H9 (cell line): ENCODE results near the gene BPIFB1. TPM values are rescaled to one million over a fixed set of nuclear protein-coding genes. Genes with fewer than 3 reads are reported as not detected.

Experiments
- DNase-seq: peaks from one replicate; pipeline ENCODE4 v3.0.0-alpha.2; 2017
- H2AFZ ChIP-seq: one replicate; pipeline ENCODE4 v1.6.1; 2013; ENCODE audit warnings: mild to moderate bottlenecking, low read length, control low read depth, moderate library complexity
- H2AK5ac ChIP-seq: 2 replicates; pipeline ENCODE4 v1.6.1; 2013; ENCODE audit warnings: low read length, control low read depth, mixed read lengths; ENCODE audit not compliant: insufficient read length
- H2BK120ac ChIP-seq: one replicate; pipeline ENCODE4 v1.6.1; 2013; ENCODE audit warnings: low read depth, mild to moderate bottlenecking, low read length, control low read depth, inconsistent platforms; ENCODE audit not compliant: poor library complexity, severe bottlenecking
- H2BK12ac ChIP-seq: 2 replicates; pipeline ENCODE4 v1.6.1; 2013; ENCODE audit warnings: low read length, control low read depth, mixed read lengths, low read depth; ENCODE audit not compliant: insufficient read length
- H2BK15ac ChIP-seq: 2 replicates; pipeline ENCODE4 v1.6.1; 2013; ENCODE audit warnings: low read depth, low read length, control low read depth
- H2BK20ac ChIP-seq: one replicate; pipeline ENCODE4 v1.6.1; 2013; ENCODE audit warnings: low read depth, mild to moderate bottlenecking, low read length, control low read depth, inconsistent platforms; ENCODE audit not compliant: poor library complexity, severe bottlenecking
- H2BK5ac ChIP-seq: 2 replicates; pipeline ENCODE4 v1.6.1; 2013; ENCODE audit warnings: low read length, control low read depth, mixed read lengths; ENCODE audit not compliant: insufficient read length
- H3K14ac ChIP-seq: 2 replicates; pipeline ENCODE4 v1.6.1; 2013; ENCODE audit warnings: low read length, control low read depth; ENCODE audit not compliant: insufficient read depth
- H3K18ac ChIP-seq: 2 replicates; pipeline ENCODE4 v1.6.1; 2013; ENCODE audit warnings: low read depth, mild to moderate bottlenecking, mixed read lengths, low read length, control low read depth; ENCODE audit not compliant: insufficient read length
- H3K23ac ChIP-seq: 2 replicates; pipeline ENCODE4 v1.6.1; 2013; ENCODE audit warnings: low read length, control low read depth, mixed read lengths, low read depth; ENCODE audit not compliant: insufficient read length
- H3K23me2 ChIP-seq: 2 replicates; pipeline ENCODE4 v1.6.1; 2013; ENCODE audit warnings: low read depth, mild to moderate bottlenecking, mixed read lengths, low read length, control low read depth; ENCODE audit not compliant: insufficient read length, poor library complexity, severe bottlenecking
- H3K27ac ChIP-seq: 2 replicates; pipeline ENCODE4 v1.5.1; 2013; ENCODE audit warnings: low read length, control low read depth, mixed read lengths, low read depth; ENCODE audit not compliant: insufficient read length
- H3K27me3 ChIP-seq: 2 replicates; pipeline ENCODE4 v1.6.1; 2013; ENCODE audit warnings: low read length, control low read depth, inconsistent platforms; ENCODE audit not compliant: insufficient read depth
- H3K4ac ChIP-seq: 2 replicates; pipeline ENCODE4 v1.6.1; 2013; ENCODE audit warnings: low read depth, mild to moderate bottlenecking, control low read depth, inconsistent platforms, low read length, moderate library complexity
- H3K4me1 ChIP-seq: 2 replicates; pipeline ENCODE4 v1.6.1; 2013; ENCODE audit warnings: low read length, control low read depth, inconsistent platforms; ENCODE audit not compliant: insufficient read depth
- H3K4me2 ChIP-seq: 2 replicates; pipeline ENCODE4 v1.6.1; 2013; ENCODE audit warnings: low read length, control low read depth, mixed read lengths; ENCODE audit not compliant: insufficient read length, insufficient read depth
- H3K56ac ChIP-seq: 2 replicates; pipeline ENCODE4 v1.6.1; 2013; ENCODE audit warnings: low read depth, mild to moderate bottlenecking, mixed read lengths, low read length, control low read depth; ENCODE audit not compliant: insufficient read length
- H3K79me1 ChIP-seq: 2 replicates; pipeline ENCODE4 v1.6.1; 2013; ENCODE audit warnings: low read depth, mild to moderate bottlenecking, moderate library complexity, low read length, control low read depth, inconsistent platforms; ENCODE audit not compliant: insufficient read depth, poor library complexity, severe bottlenecking
- H3K79me2 ChIP-seq: 2 replicates; pipeline ENCODE4 v1.6.1; 2013; ENCODE audit warnings: low read length, control low read depth, inconsistent platforms; ENCODE audit not compliant: insufficient read depth
- H3K9ac ChIP-seq: 2 replicates; pipeline ENCODE4 v1.6.1; 2013; ENCODE audit warnings: low read length, control low read depth, mixed read lengths; ENCODE audit not compliant: insufficient read length; ENCODE audit errors: extremely low read depth
- H3K9me3 ChIP-seq: one replicate; pipeline ENCODE4 v1.6.1; 2013; ENCODE audit warnings: low read depth, low read length, inconsistent platforms; ENCODE audit not compliant: control insufficient read depth
- H3T11ph ChIP-seq: one replicate; pipeline ENCODE4 v1.6.1; 2013; ENCODE audit warnings: mild to moderate bottlenecking, low read length, control low read depth, inconsistent platforms
- H4K20me1 ChIP-seq: one replicate; pipeline ENCODE4 v1.6.1; 2013; ENCODE audit not compliant: control insufficient read depth, insufficient read length, insufficient read depth
- H4K5ac ChIP-seq: 2 replicates; pipeline ENCODE4 v1.6.1; 2013; ENCODE audit warnings: low read depth, mild to moderate bottlenecking, mixed read lengths, low read length, control low read depth; ENCODE audit not compliant: insufficient read length
- H4K8ac ChIP-seq: replicated peaks from 2 replicates; pipeline ENCODE4 v1.6.1; 2013; ENCODE audit warnings: low read length, control low read depth, mixed read lengths, low read depth; ENCODE audit not compliant: insufficient read length
- H4K91ac ChIP-seq: 2 replicates; pipeline ENCODE4 v1.6.1; 2013; ENCODE audit warnings: low read depth, mild to moderate bottlenecking, moderate library complexity, mixed read lengths, low read length, control low read depth; ENCODE audit not compliant: insufficient read length
- H3K27ac Mint-ChIP-seq, 3 experiments: 2 replicates in 2 of 3; 3 replicates in 1 of 3; pipeline ENCODE4 v1.8.0; 2020 to 2021; ENCODE audit warnings: mixed read lengths in 3 of 3, mild to moderate bottlenecking in 1 of 3, moderate library complexity in 1 of 3
- H3K27me3 Mint-ChIP-seq: 2 replicates; pipeline ENCODE4 v1.8.0; 2021; ENCODE audit warnings: low read depth, mild to moderate bottlenecking, moderate library complexity, mixed read lengths
- H3K36me3 Mint-ChIP-seq, 3 experiments: 2 replicates in 2 of 3; 3 replicates in 1 of 3; pipeline ENCODE4 v1.8.0; 2020 to 2021; ENCODE audit warnings: low read depth in 3 of 3, mixed read lengths in 3 of 3; ENCODE audit not compliant: insufficient read depth in 1 of 3
- H3K4me1 Mint-ChIP-seq, 2 experiments: 2 replicates each; pipeline ENCODE4 v1.8.0; 2020; ENCODE audit warnings: mixed read lengths in 2 of 2
- H3K4me3 Mint-ChIP-seq, 2 experiments: 2 replicates in 1 of 2; 3 replicates in 1 of 2; pipeline ENCODE4 v1.8.0; 2020 to 2021; ENCODE audit warnings: mild to moderate bottlenecking in 2 of 2, mixed read lengths in 2 of 2, moderate library complexity in 1 of 2
- H3K9me3 Mint-ChIP-seq, 2 experiments: 2 replicates in 1 of 2; 3 replicates in 1 of 2; pipeline ENCODE4 v1.8.0; 2020; ENCODE audit warnings: mild to moderate bottlenecking in 2 of 2, mixed read lengths in 2 of 2, moderate library complexity in 1 of 2
- CTCF ChIP-seq: fragments of 200-600 bp; sonication (generic); conservative IDR thresholded peaks from 3 replicates; pipeline ENCODE4 v1.8.0; 2021; ENCODE audit warnings: antibody characterized with exemption, mild to moderate bottlenecking
- WGBS: extraction: QIAGEN DNeasy Blood & Tissue Kit; methylation state at CpG from one replicate; pipeline ENCODE4 v1.1.7; 2013; ENCODE audit warnings: missing lambda C conversion rate, low lambda C conversion rate, mixed read lengths; ENCODE audit not compliant: insufficient read length; ENCODE audit errors: extremely low coverage; 5-methylcytosine and 5-hydroxymethylcytosine counted together
- total RNA-seq: library from RNA; stranded (reverse); gene quantifications from 2 replicates; pipeline ENCODE4 v1.2.1, GENCODE V29; 2021

Gene BPIFB1
- total RNA-seq, 1 experiment from 2014 or later: not detected

- no peak overlapping the region for H3K56ac ChIP-seq
- WGBS: no CpG with 5 or more reads among the region's 3 CpGs
- H3K14ac ChIP-seq: no peak overlapping the region
- no peak overlapping the region for H2AK5ac ChIP-seq
- no peak overlapping the region for H2AFZ ChIP-seq
- Mint-ChIP-seq H3K27me3 (peaks cover 6% of the 10 kb centered on the region), H3K9me3 (no peaks in the 10 kb centered on the region), H3K4me1 (no peaks in the 10 kb centered on the region; a peak in 1 of 4 replicates), H3K27ac (peak overlapping the region in 1 of 3 experiments; percentile 9; a peak in 1 of 7 replicates), H3K4me3 (no peak overlapping the region), H3K36me3 (no peaks in the 10 kb centered on the region)
- H4K91ac ChIP-seq: no peak overlapping the region
- H3K9me3 ChIP-seq: no peaks in the 10 kb centered on the region
- no peaks in the 10 kb centered on the region for H3K23me2 ChIP-seq
- DNase-seq: no peak
- H3K18ac ChIP-seq: no peak overlapping the region
- no peak overlapping the region for H2BK120ac ChIP-seq
- no peak for TF ChIP-seq CTCF
- no peak overlapping the region for H3K23ac ChIP-seq
- H2BK5ac ChIP-seq: no peak overlapping the region
- H3K27me3 ChIP-seq: no peaks in the 10 kb centered on the region
- no peaks in the 10 kb centered on the region for H3K79me1 ChIP-seq
- no peaks in the 10 kb centered on the region for H3K4me1 ChIP-seq
- no peak overlapping the region for H2BK20ac ChIP-seq
- no peak overlapping the region for H3K27ac ChIP-seq
- H3K4ac ChIP-seq: no peak overlapping the region
- H3K9ac ChIP-seq: no peak overlapping the region
- H3K4me2 ChIP-seq: no peak overlapping the region
- no peak overlapping the region for H2BK12ac ChIP-seq
- H4K8ac ChIP-seq: no peak overlapping the region
- no peak overlapping the region for H2BK15ac ChIP-seq
- no peaks in the 10 kb centered on the region for H4K20me1 ChIP-seq
- H4K5ac ChIP-seq: no peak overlapping the region
- H3T11ph ChIP-seq: no peak overlapping the region
- no peaks in the 10 kb centered on the region for H3K79me2 ChIP-seq
Observed at GRCh38 chr20:33316958-33317357, 33.9 kb downstream of the BPIFB1 start.
